ENCODE data around the gene TPGS2.

- no peak for TF ChIP-seq CEBPB (IDR thresholded peaks at IDR 0.05; ENCODE audit: low read depth, low read length)
- TF ChIP-seq POLR2AphosphoS5 (IDR thresholded peaks at IDR 0.05; ENCODE audit: low read depth, low read length): no peak
- no peak for TF ChIP-seq RAD21 (IDR thresholded peaks at IDR 0.05 in 1 of 2, conservative IDR thresholded peaks at IDR 0.05 in 1 of 2; ENCODE audit: low read depth in 2 of 2, low read length in 2 of 2)
- TF ChIP-seq TCF12 (IDR thresholded peaks at IDR 0.05; ENCODE audit: low read depth, low read length): no peak
- TF ChIP-seq E2F6 (IDR thresholded peaks at IDR 0.05): no peak
- TF ChIP-seq EZH2 (IDR thresholded peaks at IDR 0.05; ENCODE audit: low read depth, low read length, severe bottlenecking): no peak
- no peak for TF ChIP-seq BACH1 (IDR thresholded peaks at IDR 0.05; ENCODE audit: low read length)
- TF ChIP-seq NRF1 (IDR thresholded peaks at IDR 0.05; ENCODE audit: low read depth, low read length): no peak
- no peak for TF ChIP-seq CTCF (IDR thresholded peaks at IDR 0.05; ENCODE audit: control extremely low read depth in 1 of 3, insufficient read depth in 1 of 3, low read depth in 1 of 3, low read length in 3 of 3)
Observed at GRCh38 chr18:36792634-36793283, 36.0 kb downstream of the TPGS2 start.

Measured in H1 (cell line).